ENCODE results near the gene SLC6A18. TPM values are rescaled to one million over a fixed set of nuclear protein-coding genes. Genes with fewer than 3 reads are reported as not detected.

Gene SLC6A18
- total RNA-seq, 4 donors from 2014 or later: not detected

GRCh38 chr5:1199649-1200494, 25.3 kb upstream of the SLC6A18 start:
- intact Hi-C loops (cut with DNase I): no loop called here
- TF ChIP-seq POLR2A (IDR thresholded peaks at IDR 0.05) (no peak), CTCF (IDR thresholded peaks at IDR 0.05) (no peak)
- Histone ChIP-seq H3K9me3 (no peaks in the 10 kb centered on the region), H3K36me3 (no peaks in the 10 kb centered on the region), H3K27me3 (no peaks in the 10 kb centered on the region), H3K27ac (no peak overlapping the region), H3K4me1 (no peaks in the 10 kb centered on the region), H3K4me3 (replicated peaks in 1 of 3) (no peak overlapping the region)
- no peak for DNase-seq
- 48 to 52% methylated on average over 26 of the region's 26 CpGs for WGBS, 2 donors

GRCh38 chr5:1200495-1201326, 24.5 kb upstream of the SLC6A18 start:
- Histone ChIP-seq H3K4me1 (no peaks in the 10 kb centered on the region), H3K27me3 (no peaks in the 10 kb centered on the region), H3K27ac (no peak overlapping the region), H3K9me3 (no peaks in the 10 kb centered on the region), H3K4me3 (replicated peaks in 1 of 3) (no peak overlapping the region), H3K36me3 (no peaks in the 10 kb centered on the region)
- TF ChIP-seq POLR2A (IDR thresholded peaks at IDR 0.05): no peak
- TF ChIP-seq CTCF (IDR thresholded peaks at IDR 0.05): no peak
- WGBS, 2 donors: 64 to 77% methylated on average over 12 to 23 of the region's 28 CpGs
- DNase-seq: no peak
- intact Hi-C loops (cut with DNase I): no loop called here

- 49 to 78% methylated on average over 14 to 30 of the region's 51 CpGs for WGBS, 2 donors
- no peaks in the 10 kb centered on the region for H3K27me3 ChIP-seq
- intact Hi-C loops (cut with DNase I): no loop called here
Measured at GRCh38 chr5:1201327-1202025, 23.7 kb upstream of the SLC6A18 start, which contains the start of gene SLC6A19. TSS of gene SLC6A19 (plus strand) at chr5:1201595. CDS start at chr5:1201651, 56 bp downstream.

GRCh38 chr5:1202026-1202797, 23.0 kb upstream of the SLC6A18 start:
- Histone ChIP-seq H3K4me1 (no peaks in the 10 kb centered on the region), H3K27me3 (no peaks in the 10 kb centered on the region), H3K9me3 (no peaks in the 10 kb centered on the region), H3K4me3 (replicated peaks in 1 of 3) (no peak overlapping the region), H3K27ac (no peak overlapping the region), H3K36me3 (no peaks in the 10 kb centered on the region)
- 67 to 75% methylated on average over 9 to 10 of the region's 26 CpGs for WGBS, 2 donors
- intact Hi-C loops (cut with DNase I): no loop called here
- TF ChIP-seq POLR2A (IDR thresholded peaks at IDR 0.05) (no peak), CTCF (IDR thresholded peaks at IDR 0.05) (no peak)
- DNase-seq: no peak

More at GRCh38 chr5:1201327-1202025, 23.7 kb upstream of the SLC6A18 start, which contains the start of gene SLC6A19:
- TF ChIP-seq CTCF (IDR thresholded peaks at IDR 0.05) (no peak), POLR2A (IDR thresholded peaks at IDR 0.05) (no peak)
- DNase-seq: no peak
- no peaks in the 10 kb centered on the region for H3K4me1 ChIP-seq
- no peaks in the 10 kb centered on the region for H3K9me3 ChIP-seq
- H3K27ac ChIP-seq: no peak within 1 kb of the TSS
- no peak within 1 kb of the TSS for H3K4me3 ChIP-seq (replicated peaks in 1 of 3)
- H3K36me3 ChIP-seq: no peaks in the 10 kb centered on the region

Measured in thyroid gland (tissue), 4 donors.